Measurements from ENCODE around the gene MAPK9. TPM values are rescaled to one million over a fixed set of nuclear protein-coding genes. Genes with fewer than 3 reads are reported as not detected.

Gene MAPK9
- total RNA-seq, 3 donors from 2014 or later, result 37.4 to 54.1 (median 41.3) TPM

DNA sequence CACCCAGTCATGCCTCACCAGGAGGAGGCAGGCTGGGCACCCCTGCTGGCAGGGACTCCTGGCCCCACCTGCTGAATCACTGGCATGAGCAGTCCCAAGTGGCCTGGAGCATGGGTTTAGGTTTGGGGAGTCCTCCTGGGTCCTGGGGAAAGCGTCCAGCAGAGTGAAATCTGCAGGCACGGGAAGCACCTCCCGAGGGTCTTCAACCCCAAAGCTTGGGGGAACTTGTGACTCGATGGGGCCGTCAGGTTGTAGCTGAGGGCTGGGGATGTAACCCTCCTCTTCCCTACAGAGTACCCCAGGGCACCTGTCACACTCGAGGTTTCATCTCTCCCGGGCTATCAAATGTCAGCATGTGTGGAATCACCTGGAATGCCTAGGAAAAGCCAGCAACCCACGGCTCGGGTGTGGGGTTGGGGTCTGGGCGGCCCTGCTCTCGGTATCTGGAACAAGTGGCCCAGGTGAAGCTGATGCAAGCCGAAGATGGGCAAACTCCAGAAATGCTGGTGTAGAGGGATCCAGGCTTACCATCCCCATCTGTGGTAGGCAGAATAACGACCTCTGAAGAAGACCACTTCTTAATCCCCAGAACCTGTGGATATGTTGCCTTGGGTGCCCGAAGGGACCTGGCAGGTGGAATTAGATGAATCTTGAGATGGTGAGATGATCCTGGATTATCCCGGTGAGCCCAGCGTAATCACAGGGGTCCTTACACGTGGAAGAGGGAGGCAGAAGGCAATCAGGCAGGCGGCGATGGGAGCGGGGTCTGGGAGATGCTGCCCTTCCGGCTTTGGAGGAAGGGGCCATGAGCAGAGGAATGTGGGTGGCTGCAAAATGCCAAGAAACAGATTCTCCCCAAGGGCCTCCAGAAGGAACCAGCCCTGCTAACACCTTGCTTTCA, 76.8 kb downstream of the MAPK9 start:
- peaks cover 24% of the 10 kb centered on the region for H3K9me3 ChIP-seq

DNA sequence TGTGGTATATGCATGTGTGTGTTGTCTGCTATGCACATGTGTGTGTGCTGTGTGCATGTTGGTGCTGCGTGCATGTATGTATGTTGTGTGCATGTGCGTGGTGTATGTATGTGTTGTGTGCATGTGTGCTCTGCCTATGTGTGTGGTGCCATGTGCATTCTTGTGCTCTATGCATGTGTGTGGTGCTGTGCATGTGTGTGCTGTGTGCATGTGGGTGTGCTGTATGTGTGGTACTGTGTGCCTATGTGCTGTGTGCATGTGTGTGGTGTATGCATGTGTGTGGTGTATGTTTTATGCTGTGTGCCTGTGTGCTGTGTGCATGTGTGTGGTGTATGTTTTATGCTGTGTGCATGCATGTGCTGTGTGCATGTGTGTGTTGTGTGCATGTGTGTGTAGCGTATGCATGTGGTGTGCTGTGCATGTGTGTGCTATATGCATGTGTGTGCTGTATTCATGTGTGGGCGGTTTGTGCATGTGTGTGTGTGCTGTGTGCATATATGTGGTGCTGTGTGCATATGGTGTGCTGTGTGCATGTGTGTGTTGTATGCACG, 78.2 kb downstream of the MAPK9 start:
- Histone ChIP-seq H3K9me3 (peaks cover 13% of the 10 kb centered on the region), H3K4me3 (no peak overlapping the region), H3K36me3 (ENCODE audit: low read depth) (no peaks in the 10 kb centered on the region), H3K4me1 (ENCODE audit: low read depth) (no peaks in the 10 kb centered on the region)
- ATAC-seq (no peak), DNase-seq (no peak)
- TF ChIP-seq, protein P1, sequence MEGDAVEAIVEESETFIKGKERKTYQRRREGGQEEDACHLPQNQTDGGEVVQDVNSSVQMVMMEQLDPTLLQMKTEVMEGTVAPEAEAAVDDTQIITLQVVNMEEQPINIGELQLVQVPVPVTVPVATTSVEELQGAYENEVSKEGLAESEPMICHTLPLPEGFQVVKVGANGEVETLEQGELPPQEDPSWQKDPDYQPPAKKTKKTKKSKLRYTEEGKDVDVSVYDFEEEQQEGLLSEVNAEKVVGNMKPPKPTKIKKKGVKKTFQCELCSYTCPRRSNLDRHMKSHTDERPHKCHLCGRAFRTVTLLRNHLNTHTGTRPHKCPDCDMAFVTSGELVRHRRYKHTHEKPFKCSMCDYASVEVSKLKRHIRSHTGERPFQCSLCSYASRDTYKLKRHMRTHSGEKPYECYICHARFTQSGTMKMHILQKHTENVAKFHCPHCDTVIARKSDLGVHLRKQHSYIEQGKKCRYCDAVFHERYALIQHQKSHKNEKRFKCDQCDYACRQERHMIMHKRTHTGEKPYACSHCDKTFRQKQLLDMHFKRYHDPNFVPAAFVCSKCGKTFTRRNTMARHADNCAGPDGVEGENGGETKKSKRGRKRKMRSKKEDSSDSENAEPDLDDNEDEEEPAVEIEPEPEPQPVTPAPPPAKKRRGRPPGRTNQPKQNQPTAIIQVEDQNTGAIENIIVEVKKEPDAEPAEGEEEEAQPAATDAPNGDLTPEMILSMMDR (IDR thresholded peaks at IDR 0.05), result no peak
- intact Hi-C loops (cut with DNase I, micrococcal nuclease), result no loop called here

More for the DNA sequence above, 76.8 kb downstream of the MAPK9 start:
- intact Hi-C loops (cut with DNase I, micrococcal nuclease), result no loop called here
- Histone ChIP-seq H3K4me3 (no peak overlapping the region), H3K4me1 (ENCODE audit: low read depth) (no peaks in the 10 kb centered on the region), H3K36me3 (ENCODE audit: low read depth) (no peaks in the 10 kb centered on the region)
- DNase-seq, result no peak
- no peak for ATAC-seq
- TF ChIP-seq, protein P1 (IDR thresholded peaks at IDR 0.05), result no peak

DNA sequence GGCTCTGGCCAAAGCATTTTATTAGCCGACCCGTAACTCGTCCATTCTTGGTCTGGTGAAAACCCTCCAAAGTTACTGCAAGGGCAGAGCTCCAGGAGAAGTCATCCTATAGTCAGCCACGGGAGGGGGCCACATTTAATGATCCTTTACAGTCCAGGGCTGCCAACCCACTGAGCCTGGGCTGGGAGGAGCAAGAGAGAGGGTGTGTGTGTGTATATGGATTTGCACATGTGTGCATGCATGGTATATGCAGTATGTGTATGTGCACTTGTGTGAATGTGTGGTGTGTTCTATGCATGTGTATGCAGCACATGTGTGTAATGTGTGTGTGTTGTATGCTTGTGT, 78.7 kb downstream of the MAPK9 start:
- TF ChIP-seq, protein P1 (IDR thresholded peaks at IDR 0.05), result no peak
- intact Hi-C loops (cut with DNase I, micrococcal nuclease), result no loop called here
- ATAC-seq (no peak), DNase-seq (no peak)
- H3K9me3 ChIP-seq, result peaks cover 10% of the 10 kb centered on the region
- H3K36me3 ChIP-seq (ENCODE audit: low read depth), result no peaks in the 10 kb centered on the region
- H3K4me1 ChIP-seq (ENCODE audit: low read depth), result peaks cover 4% of the 10 kb centered on the region
- no peak overlapping the region for H3K4me3 ChIP-seq

DNA sequence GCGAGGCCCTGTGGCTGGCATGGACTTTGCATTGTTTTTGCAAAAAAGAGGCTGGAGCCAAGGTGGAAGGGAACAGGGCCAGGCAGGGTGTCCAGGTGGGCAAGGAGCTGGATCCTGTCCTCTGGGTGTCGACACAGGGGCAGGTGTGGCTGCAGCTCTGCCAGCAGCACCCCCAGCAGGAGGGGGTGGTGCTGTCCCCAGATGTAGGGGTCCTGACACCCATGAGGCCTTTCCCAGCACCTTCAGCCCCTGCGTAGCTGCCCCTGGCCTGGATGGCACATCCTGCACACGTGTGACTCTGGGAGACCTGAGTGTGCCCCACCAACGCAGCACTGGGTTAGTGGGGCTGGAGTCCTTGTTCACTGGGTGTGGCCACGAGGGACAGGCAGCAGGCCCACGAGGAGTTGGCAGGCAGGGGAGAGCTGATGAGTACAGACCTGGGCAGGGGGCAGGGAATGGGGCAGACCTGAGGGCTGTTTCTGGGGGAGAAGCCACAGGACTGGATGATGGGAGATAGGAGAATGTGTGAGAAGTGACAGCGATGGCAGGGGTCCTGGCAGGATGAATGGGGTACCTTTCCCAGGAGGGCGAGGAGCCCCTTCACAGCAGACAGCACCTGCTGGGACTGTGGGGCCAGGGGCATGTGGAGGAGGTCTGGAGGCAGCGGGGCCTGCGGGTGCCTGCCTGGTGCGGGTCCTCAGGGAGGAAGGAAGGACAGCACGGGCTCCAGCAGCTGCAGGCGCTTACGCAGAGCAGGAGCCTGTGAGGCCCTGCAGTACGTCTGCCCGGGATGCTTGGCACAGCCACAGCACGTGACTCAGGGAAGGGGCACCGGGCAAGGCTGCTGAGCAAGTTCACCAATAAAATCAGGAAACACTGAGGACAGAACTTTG, 79.3 kb downstream of the MAPK9 start:
- DNase-seq (no peak), ATAC-seq (no peak)
- no peak overlapping the region for H3K4me3 ChIP-seq
- TF ChIP-seq, protein P1 (IDR thresholded peaks at IDR 0.05), result no peak
- peaks cover 6% of the 10 kb centered on the region for H3K4me1 ChIP-seq (ENCODE audit: low read depth)
- H3K36me3 ChIP-seq (ENCODE audit: low read depth), result no peaks in the 10 kb centered on the region
- H3K9me3 ChIP-seq, result peaks cover 3% of the 10 kb centered on the region
- intact Hi-C loops (cut with DNase I, micrococcal nuclease), result no loop called here

DNA sequence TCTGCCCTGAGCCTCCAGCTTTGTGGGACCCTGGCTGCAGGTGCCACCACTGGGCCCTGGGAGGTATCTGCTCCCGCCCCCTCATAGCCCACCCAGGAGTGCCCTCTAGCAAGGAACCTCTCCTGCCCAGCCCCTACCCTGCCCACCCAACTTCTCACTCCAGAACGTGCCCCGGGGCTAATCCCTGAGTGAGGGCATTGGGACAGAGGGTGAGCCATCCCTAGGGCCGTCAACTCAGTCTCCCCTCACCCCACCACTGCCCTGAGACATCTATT, 80.2 kb downstream of the MAPK9 start:
- ATAC-seq (no peak), DNase-seq (no peak)
- no peak overlapping the region for H3K4me3 ChIP-seq
- peaks cover 6% of the 10 kb centered on the region for H3K4me1 ChIP-seq (ENCODE audit: low read depth)
- TF ChIP-seq, protein P1 (IDR thresholded peaks at IDR 0.05), result no peak
- intact Hi-C loops (cut with DNase I, micrococcal nuclease), result no loop called here
- no peaks in the 10 kb centered on the region for H3K9me3 ChIP-seq
- no peaks in the 10 kb centered on the region for H3K36me3 ChIP-seq (ENCODE audit: low read depth)
